ENCODE data around the gene EXOSC5.
"Not testable (repeated sequence)": the region's sequence is repeated elsewhere in the genome, so short reads cannot be mapped to it uniquely, and the experiment has no call there.

EXOSC5 gene

DNA sequence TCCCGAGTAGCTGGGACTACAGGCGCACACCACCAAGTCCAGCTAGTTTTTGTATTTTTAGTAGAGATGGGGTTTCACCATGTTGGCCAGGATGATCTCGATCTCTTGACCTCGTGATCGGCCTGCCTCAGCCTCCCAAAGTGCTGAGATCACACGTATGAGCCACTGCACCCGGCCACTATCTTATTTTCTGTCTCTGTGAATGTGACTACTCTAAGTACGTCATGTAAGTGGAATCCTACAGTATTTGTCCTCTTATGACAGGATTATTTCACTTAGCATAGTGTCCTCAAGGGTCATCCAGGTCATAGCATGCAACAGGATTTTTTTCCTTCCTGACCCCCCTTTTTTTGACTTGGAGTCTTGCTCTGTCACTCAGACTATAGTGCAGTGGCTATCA is 25.6 kb downstream of the EXOSC5 start:
- DNase-seq (ENCODE audit: low read depth in 2 of 2, low spot score in 1 of 2): no peak

DNA sequence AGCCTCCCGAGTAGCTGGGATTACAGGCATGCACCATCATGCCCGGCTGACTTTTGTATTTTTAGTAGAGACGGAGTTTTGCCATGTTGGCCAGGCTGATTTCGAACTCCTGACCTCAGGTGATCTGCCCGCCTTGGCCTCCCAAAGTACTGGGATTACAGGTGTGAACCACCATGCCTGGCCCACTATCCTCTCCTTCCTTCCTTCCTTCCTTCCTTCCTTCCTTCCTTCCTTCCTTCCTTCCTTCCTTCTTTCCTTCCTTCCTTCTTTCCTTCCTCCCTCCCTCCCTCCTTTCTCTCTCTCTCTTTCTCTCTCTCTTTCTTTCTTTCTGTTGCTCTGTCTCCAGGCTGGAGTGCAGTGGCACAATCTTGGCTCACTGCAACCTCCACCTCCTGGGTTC is 26.0 kb downstream of the EXOSC5 start:
- DNase-seq (ENCODE audit: low read depth in 2 of 2, low spot score in 1 of 2): not testable (repeated sequence)

DNA sequence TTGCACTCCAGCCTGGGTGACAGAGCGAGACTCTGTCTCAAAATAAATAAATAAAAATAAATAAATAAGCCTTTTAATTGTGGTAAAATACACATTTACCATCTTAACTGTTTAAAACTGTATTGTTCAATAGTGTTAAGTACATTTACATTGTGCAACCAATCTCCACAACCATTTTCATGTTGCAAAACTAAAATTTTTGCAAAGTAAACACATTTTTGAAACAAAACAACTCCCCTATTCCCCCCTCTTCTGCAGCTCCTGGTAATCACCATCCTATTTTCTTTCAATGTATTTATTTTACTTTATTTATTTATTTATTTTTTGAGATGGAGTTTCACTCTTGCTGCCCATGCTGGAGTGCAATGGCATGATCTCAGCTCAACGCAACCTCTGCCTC is 27.4 kb downstream of the EXOSC5 start:
- DNase-seq (ENCODE audit: low read depth in 2 of 2, low spot score in 1 of 2): no peak

DNA sequence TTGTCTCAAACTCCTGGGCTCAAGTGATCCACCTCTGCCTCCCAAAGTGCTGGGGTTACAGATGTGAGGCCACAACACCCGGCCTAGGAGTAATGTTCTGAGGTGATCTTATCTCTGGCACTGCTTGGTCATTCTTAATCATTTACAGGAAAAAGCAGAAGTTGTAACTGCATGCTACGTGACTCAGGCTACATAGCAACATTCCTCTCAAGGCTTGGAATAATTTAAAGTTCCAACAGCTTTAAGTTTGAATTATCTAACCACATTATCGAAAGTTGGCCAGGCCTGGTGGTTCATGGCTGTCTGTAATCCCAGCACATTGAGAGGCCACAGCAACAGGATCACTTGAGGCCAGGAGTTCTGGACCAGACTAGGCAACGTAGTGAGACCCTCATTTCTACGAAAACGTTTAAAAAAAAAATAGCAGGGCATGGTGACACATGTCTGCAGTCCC is 29.3 kb downstream of the EXOSC5 start:
- no peak for DNase-seq (ENCODE audit: low read depth in 2 of 2, low spot score in 1 of 2)

DNA sequence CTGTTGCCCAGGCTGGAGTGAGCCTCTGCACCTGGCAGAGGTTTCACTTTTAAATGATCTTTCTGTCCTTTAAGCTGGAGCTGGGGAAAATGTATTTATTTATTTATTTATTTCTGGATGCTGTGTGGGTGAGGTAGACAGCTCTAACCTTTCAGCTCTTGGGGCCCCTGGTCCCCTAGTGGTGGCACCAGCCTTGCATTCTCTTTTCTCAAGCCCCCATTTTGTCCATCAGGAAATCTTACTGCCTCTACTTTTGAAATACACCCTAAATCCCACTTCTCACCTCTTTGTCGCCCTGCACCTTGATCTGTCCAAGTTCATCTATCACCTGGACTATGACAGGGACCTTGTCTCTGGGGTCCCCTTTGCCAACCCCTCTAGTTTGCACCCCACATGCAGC is 31.1 kb downstream of the EXOSC5 start:
- no peak for DNase-seq (ENCODE audit: low read depth in 2 of 2, low spot score in 1 of 2)

DNA sequence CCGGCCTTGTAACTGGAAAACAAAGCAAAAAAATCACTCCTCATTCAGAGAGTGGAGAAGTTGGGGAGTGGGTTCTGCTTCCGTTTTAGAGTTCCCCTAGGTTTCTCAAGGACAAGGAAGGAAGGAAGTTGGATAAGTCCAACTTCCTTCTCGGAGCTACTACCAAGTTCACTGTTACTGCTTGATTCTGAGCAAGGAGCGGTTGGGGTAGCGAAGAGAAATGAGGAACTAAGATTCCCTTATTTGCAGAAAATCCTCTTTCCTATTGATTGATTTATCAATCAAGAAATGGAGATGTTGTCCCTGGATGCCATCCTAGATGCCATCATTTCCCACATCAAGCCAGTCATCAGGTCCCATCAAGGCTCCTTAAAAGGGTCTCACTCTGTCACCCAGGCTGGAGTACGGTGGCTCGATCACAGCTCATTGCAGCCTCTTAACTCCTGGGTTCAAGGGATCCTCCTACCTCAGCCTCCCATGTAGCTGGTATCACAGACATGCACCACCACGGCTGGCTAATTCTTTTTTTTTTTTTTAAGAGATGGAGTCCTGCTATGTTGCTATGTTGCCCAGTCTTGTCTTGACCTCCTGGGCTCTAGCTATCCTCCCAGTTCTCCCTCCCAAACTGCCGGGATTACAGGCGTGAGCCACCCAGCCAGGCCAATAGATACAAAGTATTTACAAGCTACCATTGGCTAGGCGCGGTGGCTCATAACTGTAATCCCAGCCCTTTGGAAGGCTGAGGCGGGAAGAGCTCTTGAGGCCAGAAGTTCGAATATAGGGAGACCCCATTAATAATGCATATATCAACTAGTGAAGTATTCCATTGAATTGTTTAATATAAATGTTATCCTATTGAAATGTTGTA is 32.4 kb downstream of the EXOSC5 start:
- DNase-seq (ENCODE audit: low read depth in 2 of 2, low spot score in 1 of 2): no peak

DNA sequence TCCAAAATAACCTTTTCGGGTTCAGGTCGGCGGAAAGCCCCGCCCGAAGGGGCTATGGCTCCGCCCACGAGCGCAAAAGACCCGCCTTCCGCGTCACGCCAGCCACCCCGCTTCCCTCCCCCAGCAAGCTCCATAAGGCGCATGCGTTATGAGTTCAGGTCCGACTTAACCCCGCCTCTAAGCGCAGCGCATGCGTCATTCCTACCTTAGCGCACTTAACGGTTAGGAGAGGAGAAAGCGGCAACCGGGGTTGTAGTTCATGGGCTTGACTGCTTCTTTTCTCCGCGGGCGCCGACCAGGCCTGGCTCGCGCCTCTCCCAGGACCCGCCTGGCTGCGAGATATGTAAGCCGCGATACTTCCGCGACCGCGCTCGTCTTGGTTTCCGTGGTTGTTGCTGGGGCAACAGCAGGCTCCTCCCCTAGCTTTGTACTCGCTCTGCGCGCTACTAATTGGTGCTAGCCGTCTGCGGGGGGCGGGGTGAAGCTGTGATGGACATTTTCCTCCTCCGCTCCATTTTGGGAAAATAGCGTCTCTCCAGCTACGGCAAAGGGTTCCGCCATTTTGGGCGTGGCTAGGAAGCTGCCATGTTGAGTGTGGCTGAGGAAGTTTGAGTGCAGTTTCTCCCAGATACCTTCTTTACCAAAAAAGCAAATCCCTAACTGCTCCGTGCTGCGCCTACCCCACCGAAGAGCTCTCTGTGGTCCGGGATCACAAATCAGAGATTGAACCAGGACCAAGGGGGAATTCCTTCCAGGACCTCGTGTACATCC is 33.2 kb downstream of the EXOSC5 start, which contains the start of gene B9D2:
Gene B9D2 (minus strand): TSS at position 397 of the 771 bp plus-strand sequence. CDS start 630 bp downstream, outside the sequence.
- peak; percentile 95 for DNase-seq (ENCODE audit: low read depth in 2 of 2, low spot score in 1 of 2)

DNA sequence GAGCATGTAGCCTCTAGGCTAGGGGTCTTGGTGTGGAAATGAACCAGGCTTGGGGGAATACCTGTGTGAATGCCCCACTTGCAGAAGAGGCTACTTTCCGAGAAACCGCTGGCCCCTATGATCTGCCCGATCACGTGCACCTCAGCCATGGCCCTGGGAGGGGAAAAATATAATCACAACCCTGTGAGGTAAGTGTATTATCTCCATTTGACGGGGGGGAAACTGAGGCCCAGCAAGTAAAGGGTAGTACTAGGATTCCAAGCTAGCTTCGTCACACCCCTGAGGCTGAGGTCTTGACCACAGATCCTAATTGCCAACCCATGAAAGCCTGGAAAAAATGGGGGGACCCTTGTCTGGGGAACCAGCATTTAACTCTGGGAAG is 33.8 kb downstream of the EXOSC5 start:
- no peak for DNase-seq (ENCODE audit: low read depth in 2 of 2, low spot score in 1 of 2)

DNA sequence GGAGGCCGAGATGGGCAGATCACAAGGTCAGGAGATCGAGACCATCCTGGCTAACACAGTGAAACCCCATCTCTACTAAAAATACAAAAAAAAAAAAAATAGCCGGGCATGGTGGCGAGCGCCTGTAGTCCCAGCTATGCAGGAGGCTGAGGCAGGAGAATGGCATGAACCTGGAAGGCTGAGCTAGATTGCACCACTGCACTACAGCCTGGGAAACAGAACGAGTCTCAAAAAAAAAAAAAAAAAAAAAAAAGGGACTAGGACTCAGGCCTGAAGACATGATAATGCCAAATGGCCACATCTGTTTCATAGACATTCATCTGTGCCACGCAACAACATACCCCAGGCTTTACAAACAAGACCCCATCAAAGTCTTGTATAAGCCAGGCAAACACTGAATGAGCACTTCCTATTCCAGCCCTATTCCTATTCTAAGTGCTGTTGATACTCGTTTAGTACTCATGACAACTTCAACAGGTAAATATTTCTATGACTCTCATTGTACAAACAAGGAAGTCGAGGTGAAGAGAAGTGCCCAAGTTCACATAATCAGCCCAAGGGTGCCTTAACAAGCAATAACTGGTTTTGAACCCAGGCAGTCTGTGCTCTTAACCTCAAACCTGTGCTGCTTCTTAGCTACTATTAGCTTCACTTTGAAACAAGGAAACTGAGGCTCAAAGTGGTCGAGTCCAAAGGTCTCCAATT is 34.9 kb downstream of the EXOSC5 start:
- no peak for DNase-seq (ENCODE audit: low read depth in 2 of 2, low spot score in 1 of 2)

DNA sequence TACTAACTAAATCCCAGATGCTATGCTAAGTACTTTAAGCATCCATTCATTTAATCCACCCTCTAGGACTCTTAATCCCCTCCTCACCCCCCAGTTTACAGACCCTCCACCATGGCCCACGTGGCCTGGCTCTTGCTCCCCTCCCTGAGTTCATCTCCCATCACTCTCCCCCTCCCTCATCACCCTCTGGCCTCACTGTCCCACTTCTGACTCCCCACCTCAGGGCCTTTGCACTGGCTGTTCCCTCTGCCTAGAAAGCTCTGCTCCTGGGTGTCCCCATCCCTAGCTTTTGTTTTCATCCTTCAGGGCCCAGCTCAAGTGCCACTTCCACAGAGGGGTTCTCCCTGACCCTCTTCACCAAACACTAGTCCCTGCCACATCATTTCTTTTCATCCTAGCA is 37.4 kb downstream of the EXOSC5 start:
- DNase-seq (ENCODE audit: low read depth in 2 of 2, low spot score in 1 of 2): no peak

DNA sequence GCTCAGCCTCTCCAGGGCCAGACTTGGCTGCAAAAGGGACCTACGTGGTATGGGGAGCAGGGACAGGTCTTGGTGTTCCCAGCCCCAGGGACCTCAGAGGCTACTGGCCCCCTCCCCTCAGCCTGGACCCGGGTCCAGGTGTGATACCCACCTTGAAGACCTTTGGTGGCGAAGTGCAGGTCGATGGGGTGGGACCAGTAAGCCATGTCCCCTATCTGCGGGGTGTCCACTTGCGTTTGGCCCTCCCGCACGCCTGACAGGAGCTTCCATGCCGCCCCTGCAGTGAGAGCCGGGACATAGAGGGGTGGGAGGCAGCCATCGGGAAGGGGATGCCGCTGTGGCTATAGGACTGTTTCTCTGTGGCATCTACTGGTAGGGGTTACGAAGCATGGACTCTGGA is 39.4 kb downstream of the EXOSC5 start:
- no peak for DNase-seq (ENCODE audit: low read depth in 2 of 2, low spot score in 1 of 2)

DNA sequence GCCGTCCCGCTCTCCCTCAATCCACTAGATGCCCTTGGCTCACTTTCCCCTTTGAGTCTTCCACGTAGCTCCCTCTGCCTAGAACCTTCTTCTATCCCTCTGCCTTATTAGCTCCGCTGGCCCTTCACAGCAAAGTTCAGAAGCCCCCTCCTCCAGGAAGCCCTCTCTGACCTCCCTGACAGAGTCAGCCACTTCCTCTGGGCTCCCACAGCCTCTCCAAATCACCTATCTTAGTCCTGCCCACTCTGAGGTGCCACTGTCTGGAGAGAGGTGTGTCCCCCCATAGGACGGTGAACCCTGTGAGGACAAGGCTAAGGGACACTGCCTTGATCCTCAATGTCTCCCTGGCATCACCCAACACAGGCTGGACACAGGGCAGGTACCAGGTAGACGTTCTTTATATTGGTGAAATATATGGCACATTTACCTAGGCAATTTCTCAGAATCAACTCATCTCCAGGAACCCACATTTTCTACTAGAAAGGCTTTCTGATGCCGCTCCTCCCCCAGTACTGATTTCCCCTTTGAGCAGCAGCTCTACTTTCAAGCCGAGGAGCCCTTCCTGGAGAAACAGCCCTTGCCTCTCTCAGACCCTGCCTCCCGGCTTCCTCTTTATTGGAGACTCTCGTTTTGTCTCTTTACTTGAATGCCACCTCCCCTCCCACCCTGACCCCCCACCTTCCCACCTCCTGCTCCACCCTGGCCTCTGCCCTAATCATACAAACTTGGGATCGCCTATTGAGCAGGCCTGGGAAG is 40.0 kb downstream of the EXOSC5 start:
- DNase-seq (ENCODE audit: low read depth in 2 of 2, low spot score in 1 of 2): no peak

DNA sequence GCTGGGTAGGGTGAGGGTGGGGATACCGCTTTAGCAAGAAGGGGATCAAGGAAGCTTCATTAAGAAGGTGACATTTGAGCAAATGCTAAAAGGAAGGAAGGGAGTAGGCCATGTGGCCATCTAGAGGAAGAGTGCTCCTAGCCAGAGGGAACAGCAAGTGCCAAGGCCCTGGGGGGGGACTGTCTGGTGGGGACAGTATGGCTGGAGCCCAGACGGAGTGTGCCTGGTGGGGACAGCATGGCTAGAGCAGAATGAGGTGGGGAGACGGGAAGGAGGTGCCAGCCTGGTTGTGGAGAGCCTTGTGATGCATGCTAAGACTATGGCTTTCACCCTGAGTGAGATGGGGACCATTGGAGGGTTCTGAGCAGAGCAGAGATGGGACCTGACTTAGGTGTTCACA is 41.4 kb downstream of the EXOSC5 start:
- no peak for DNase-seq (ENCODE audit: low read depth in 2 of 2, low spot score in 1 of 2)

DNA sequence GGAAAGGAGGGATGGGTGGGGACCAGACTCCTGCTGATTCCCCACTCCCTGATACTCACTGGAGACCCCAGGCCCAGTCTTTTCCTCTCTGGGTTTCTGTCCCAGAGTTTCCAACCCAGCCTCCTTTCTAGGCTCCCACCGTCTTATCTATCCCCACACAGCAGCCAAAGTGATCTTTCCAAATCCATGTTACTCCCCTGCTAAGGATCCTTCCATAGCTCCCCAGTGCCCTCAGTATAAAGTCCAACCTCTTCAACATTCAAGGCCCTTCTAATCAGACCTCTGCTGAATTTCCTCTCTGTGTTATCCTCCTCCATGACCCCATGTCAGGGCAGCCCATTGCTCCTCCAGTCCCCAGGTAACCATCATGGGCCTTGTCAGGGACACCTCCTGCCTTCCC is 42.1 kb downstream of the EXOSC5 start:
- DNase-seq (ENCODE audit: low read depth in 2 of 2, low spot score in 1 of 2): no peak

DNA sequence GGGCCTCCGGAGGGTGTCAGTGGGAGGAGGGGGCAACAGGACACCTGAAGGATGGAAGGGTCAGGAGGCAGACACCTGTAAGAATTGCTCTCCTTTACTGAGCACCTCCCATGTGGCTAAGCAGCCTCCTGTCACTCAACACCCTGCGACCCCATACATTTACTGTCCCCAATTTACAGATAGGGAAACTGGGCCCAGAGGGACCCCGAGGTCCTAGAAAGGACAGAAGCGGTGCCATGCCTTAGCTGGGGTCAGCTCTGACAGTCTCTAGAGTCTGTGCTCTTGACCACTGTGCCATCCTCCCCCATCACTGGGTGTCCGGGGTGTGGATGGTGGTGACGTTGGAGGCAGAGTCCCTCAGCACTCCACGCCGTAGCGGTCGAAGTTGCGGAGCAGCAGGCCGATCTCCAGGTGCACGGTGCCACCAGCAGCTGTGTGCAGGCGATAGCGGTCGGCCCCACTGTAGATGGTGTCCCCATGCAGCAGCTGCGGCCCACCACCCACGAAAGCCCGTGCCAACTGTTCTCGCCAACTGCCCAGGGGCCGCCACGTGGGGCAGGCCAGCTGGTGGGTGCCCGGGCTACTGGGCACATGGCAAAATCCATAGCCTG is 42.7 kb downstream of the EXOSC5 start:
- no peak for DNase-seq (ENCODE audit: low read depth in 2 of 2, low spot score in 1 of 2)

DNA sequence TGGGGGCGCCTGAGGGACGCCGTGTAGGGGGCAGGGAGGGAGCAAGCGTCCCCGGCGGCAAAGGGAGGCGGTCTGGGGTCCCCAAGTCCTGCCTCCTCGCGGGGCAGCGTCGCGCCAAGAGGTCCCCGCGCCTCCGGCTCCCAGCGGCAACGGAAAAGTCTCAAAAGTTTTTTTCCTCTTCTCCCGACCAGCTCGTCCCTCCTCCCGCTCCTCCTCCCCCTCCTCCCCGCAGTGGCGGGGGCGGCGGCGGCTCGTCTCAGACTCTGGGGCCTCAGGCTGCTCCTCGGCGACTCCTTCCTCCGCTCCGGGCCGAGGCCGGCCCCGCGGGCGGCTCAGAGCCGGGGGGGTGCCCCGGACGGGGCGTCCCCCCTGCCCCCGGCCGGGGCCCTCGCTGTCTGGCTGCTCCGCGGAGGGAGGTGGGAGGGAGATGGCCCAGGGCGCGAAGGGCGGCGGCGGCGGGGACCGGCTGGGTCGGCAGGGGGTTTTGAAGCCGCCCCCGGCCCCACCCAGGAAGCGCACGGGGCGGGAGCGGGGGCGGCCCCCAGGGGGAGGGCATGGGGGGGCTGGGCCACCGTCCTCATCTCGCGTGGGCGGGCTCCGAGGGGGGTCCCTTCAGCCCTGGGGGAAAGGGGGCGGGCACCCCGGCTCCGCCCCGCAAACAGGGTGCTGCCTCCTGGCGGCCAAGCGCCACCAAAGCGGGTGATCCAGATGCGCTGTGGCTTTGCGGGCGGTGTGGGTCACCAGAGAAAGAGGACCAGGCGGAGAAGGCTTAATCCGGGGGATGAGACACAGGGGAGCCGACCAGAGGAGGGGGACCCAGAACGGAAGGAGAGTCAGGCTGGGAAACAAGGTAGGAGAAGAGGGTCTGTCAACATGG is 43.5 kb downstream of the EXOSC5 start, which contains the start of gene TGFB1:
Gene TGFB1 (minus strand): TSS at position 457 of the 877 bp plus-strand sequence. CDS start 878 bp downstream, outside the sequence.
- DNase-seq (ENCODE audit: low read depth in 2 of 2, low spot score in 1 of 2): peak; percentile 91 to 92

DNA sequence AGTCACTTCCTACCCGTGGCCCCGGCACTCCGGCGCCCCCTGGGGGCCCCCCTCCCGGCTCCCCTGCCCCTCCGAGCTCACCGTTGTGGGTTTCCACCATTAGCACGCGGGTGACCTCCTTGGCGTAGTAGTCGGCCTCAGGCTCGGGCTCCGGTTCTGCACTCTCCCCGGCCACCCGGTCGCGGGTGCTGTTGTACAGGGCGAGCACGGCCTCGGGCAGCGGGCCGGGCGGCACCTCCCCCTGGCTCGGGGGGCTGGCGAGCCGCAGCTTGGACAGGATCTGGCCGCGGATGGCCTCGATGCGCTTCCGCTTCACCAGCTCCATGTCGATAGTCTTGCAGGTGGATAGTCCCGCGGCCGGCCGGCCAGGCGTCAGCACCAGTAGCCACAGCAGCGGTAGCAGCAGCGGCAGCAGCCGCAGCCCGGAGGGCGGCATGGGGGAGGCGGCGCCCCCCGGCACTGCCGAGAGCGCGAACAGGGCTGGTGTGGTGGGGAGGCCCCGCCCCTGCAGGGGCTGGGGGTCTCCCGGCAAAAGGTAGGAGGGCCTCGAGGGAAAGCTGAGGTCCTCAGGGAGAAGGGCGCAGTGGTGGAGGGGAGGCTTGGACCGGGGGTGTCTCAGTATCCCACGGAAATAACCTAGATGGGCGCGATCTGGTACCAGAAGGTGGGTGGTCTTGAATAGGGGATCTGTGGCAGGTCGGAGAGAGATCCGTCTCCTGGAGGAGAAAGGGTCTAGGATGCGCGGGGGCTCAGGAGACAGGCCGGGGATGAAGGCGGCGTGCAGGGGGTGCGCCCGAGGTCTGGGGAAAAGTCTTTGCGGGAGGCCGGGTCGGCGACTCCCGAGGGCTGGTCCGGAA is 44.3 kb downstream of the EXOSC5 start:
- peak; percentile 43 to 61 for DNase-seq (ENCODE audit: low read depth in 2 of 2, low spot score in 1 of 2)

DNA sequence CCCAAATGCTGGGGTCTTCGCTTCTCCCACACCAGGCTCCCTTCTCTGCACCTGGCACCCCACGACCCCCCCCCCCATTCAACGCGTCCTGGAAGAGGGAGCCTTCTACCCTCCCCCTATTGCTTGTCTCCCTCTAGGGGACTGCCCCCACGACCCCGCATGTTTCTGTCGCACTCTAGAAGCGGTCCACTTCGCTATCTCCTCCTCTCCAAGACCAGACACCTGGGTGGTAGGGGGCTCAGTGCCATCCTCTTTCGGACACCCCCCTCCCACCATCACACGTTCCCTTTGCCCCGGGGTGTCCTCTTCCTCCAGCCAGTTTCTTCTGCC is 44.9 kb downstream of the EXOSC5 start:
- no peak for DNase-seq (ENCODE audit: low read depth in 2 of 2, low spot score in 1 of 2)
